Subcutaneous abdominal adipose tissue (tissue), 5 donors: ENCODE data around the gene SORCS3.

ENCODE experiments used
- H3K27ac ChIP-seq: one replicate; pipeline ENCODE4 v1.7.0; 2013; ENCODE audit warnings: low read depth, mild to moderate bottlenecking, inconsistent platforms, low read length, moderate library complexity
- H3K27me3 ChIP-seq, 5 donors: one replicate each; pipeline ENCODE4 v1.7.0; 2013; ENCODE audit warnings: low read length in 5 of 5, inconsistent platforms in 1 of 5; ENCODE audit not compliant: control insufficient read depth in 5 of 5, insufficient read depth in 4 of 5
- H3K36me3 ChIP-seq, 5 donors: one replicate each; pipeline ENCODE4 v1.7.0; 2013; ENCODE audit warnings: low read length in 5 of 5; ENCODE audit not compliant: control insufficient read depth in 5 of 5, insufficient read depth in 5 of 5
- H3K4me1 ChIP-seq, 5 donors: one replicate each; pipeline ENCODE4 v1.7.0; 2013; ENCODE audit warnings: low read length in 5 of 5, mild to moderate bottlenecking in 3 of 5, moderate library complexity in 1 of 5; ENCODE audit not compliant: control insufficient read depth in 5 of 5, insufficient read depth in 5 of 5
- H3K4me3 ChIP-seq, 5 donors: one replicate each; pipeline ENCODE4 v1.7.0; 2013; ENCODE audit warnings: low read length in 5 of 5, low read depth in 1 of 5
- H3K9ac ChIP-seq, 5 donors: one replicate each; pipeline ENCODE4 v1.7.0; 2013; ENCODE audit warnings: low read length in 5 of 5, mild to moderate bottlenecking in 4 of 5, moderate library complexity in 3 of 5
- H3K9me3 ChIP-seq, 5 donors: one replicate each; pipeline ENCODE4 v1.7.0; 2013; ENCODE audit warnings: low read length in 5 of 5; ENCODE audit not compliant: control insufficient read depth in 5 of 5
- donor health status: healthy.
- donor health status: healthy.
- donor health status: healthy.
- donor health status: healthy.
- donor health status: healthy.

The SORCS3 gene

DNA sequence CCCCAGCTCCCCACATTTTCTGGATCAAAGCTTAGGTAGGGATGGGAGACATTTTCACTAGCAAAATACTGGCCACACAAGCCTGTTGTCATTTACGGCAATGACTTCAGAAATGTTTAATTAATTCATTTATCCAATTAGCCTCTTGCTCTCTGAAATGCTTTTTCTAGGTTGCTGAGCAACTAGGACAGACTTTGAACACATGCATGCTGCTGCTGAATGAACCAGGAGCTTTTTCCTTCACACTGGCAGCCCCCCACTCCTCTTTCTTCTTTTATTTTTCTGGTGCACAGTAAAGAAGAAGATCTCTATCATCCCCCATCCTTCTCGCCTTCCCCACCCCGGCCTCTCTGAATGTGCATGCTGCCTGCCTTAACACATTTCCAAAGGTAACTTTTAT, 22.5 kb downstream of the SORCS3 start:
- Histone ChIP-seq H3K27me3 (peaks cover 0 to 5% (median 0%) of the 10 kb centered on the region in 5 donors), H3K9me3 (no peaks in the 10 kb centered on the region), H3K36me3 (no peaks in the 10 kb centered on the region), H3K27ac (no peak overlapping the region), H3K4me3 (no peak overlapping the region), H3K9ac (no peak overlapping the region), H3K4me1 (no peaks in the 10 kb centered on the region)

DNA sequence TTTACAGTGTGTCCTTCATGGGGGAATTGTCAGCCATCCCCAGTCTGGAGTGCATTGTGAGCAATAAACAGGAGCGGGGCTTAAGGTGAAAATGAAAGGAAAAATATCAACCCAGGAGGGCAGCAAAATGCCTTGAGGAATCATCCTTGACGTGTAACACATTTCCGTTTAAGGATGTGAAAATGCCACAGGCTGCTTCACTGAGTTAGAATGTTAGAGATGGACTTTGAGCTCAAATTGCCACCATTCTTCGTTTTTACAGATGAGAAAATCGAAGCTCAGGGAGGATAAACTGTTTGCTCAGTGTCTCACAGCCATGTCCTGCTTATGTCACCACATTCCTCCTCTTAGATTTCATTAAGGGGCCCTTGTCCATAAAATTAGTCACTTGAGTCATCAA, 23.1 kb downstream of the SORCS3 start:
- Histone ChIP-seq H3K9me3 (peaks cover 0 to 2% (median 0%) of the 10 kb centered on the region in 5 donors), H3K27ac (no peak overlapping the region), H3K36me3 (no peaks in the 10 kb centered on the region), H3K4me3 (no peak overlapping the region), H3K27me3 (peaks cover 0 to 5% (median 0%) of the 10 kb centered on the region in 5 donors), H3K4me1 (no peaks in the 10 kb centered on the region), H3K9ac (no peak overlapping the region)

- H3K27me3 ChIP-seq: peaks cover 0 to 5% (median 0%) of the 10 kb centered on the region in 5 donors
- H3K27ac ChIP-seq: no peak overlapping the region
- no peak overlapping the region for H3K9ac ChIP-seq
- H3K4me1 ChIP-seq: no peaks in the 10 kb centered on the region
- no peak overlapping the region for H3K4me3 ChIP-seq
- no peaks in the 10 kb centered on the region for H3K36me3 ChIP-seq
- H3K9me3 ChIP-seq: peaks cover 0 to 2% (median 0%) of the 10 kb centered on the region in 5 donors
These were observed 24.1 kb downstream of the SORCS3 start for GRCh38 chr10:104665174-104665573.

DNA sequence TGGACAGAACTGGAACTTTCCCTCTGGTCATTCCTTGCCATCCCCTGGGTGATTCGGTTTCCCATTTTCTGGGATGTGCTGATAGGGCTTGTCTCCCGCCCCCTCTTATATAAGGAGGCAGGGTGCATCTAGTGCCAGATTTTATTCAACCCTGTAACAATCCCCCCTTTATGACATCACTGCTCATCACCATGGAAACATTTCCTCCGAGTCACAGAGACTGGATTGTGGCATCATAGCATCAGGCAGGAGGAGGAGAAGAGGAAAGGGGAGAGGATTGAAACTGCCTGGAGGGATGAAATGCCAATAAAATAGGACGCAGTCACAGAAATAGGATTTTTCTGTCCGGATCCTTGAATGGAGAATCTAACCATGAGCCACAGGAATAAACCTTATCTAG, 25.0 kb downstream of the SORCS3 start:
- Histone ChIP-seq H3K9me3 (peaks cover 0 to 6% (median 2%) of the 10 kb centered on the region in 5 donors), H3K9ac (no peak overlapping the region), H3K36me3 (no peaks in the 10 kb centered on the region), H3K4me3 (no peak overlapping the region), H3K27me3 (peaks cover 0 to 5% (median 0%) of the 10 kb centered on the region in 5 donors), H3K4me1 (no peaks in the 10 kb centered on the region), H3K27ac (no peak overlapping the region)

GRCh38 chr10:104676874-104677273, 35.8 kb downstream of the SORCS3 start:
- Histone ChIP-seq H3K9me3 (peaks cover 0 to 18% (median 17%) of the 10 kb centered on the region in 5 donors), H3K27ac (no peak overlapping the region), H3K9ac (no peak overlapping the region), H3K4me1 (peaks cover 0 to 4% (median 0%) of the 10 kb centered on the region in 5 donors), H3K4me3 (no peak overlapping the region), H3K27me3 (peaks cover 5 to 8% (median 6%) of the 10 kb centered on the region in 5 donors), H3K36me3 (no peaks in the 10 kb centered on the region)

DNA sequence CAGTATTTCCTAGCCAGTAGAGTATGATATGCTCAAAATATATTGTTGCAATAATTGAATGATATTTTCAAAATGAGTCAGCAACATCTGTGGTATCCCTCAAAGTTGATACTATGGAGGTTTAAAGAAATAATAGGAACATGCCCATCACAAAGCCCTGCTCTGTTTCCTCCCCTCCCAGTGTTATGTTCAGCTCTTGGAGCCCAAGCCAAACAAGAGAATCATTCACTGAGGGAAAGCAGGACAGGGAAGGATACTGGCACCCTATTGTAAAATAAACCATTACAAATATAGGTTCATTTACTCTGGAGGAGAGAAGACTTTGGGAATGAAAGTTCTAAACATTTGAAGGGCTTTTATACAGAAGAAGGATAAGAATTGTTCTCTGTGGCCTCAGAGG, 37.6 kb downstream of the SORCS3 start:
- H3K9me3 ChIP-seq: peaks cover 0 to 15% (median 4%) of the 10 kb centered on the region in 5 donors
- H3K27ac ChIP-seq: no peak overlapping the region
- H3K4me1 ChIP-seq: peaks cover 0 to 4% (median 0%) of the 10 kb centered on the region in 5 donors
- H3K36me3 ChIP-seq: no peaks in the 10 kb centered on the region
- H3K27me3 ChIP-seq: peaks cover 5 to 8% (median 7%) of the 10 kb centered on the region in 5 donors
- no peak overlapping the region for H3K4me3 ChIP-seq
- no peak overlapping the region for H3K9ac ChIP-seq

DNA sequence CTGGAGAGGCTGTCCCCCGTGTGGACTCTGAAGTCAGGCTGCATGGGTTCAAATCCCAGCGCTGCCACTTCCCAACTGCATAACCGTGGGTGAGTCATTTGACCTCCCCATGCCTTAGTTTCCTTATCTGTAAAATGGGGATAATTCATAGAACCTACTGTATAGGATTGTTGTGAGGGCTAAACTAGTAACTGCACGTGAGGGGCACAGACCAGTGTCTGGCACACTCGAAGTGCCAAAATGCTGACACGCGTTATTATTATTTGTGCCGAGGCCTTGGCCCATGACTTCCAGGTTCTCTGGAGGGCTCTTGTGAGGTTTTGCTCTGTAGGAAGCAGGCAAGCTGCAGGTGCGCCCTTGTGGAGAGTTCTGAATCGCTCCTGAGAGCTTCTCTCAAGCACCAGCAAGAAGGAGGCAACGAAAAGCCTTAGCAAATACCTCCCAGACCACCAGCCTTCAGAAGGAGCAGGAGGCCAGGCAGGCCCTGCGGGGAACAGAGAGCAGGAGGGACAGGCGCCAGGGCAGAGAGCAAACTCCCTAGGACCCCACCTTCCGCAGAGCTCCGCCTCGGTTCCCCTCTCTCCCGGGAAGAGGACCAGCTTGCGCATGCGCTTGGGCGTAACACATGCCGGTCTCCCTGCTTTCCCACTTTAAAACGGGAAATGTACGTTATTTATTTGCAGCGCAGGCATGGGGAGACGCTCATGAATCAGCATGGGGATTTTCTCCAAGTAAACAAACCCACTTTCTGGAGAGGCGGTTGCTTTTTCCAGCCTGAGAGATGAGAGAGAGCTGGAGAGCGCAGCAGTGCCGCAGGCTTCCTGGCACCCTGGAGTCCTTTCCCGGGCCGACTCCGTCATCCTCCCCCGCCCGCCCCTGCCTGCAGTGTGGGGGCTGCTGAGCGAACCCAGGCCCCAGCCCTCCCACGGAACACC, 39.6 kb downstream of the SORCS3 start:
- Histone ChIP-seq H3K9ac (no peak overlapping the region), H3K27ac (no peak overlapping the region), H3K27me3 (peaks cover 5 to 8% (median 7%) of the 10 kb centered on the region in 5 donors), H3K9me3 (peaks cover 0 to 5% (median 0%) of the 10 kb centered on the region in 5 donors), H3K36me3 (no peaks in the 10 kb centered on the region), H3K4me3 (peak overlapping the region in 3 of 5 donors; percentile 18 to 43 (median 40)), H3K4me1 (peaks cover 0 to 4% (median 0%) of the 10 kb centered on the region in 5 donors)

DNA sequence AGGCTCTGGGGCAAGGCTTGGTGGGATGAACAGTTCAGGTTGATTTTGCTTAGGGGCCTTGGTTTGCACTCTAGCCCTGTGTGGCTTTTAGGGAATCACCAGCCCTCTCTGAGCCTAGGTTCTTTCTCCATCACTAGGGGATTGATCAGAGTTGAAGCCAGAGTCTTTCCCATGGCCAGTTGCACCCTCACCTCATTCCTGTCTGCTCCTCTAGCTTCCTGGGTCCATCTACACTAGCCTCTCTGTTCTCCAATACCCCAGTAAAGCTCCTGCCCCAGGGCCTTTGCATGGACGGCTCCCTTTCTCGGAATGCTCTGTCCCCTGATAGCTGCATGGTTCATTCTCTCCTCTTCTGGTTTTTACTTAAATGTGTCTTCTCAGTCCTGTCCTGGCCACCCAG, 40.4 kb downstream of the SORCS3 start:
- no peak overlapping the region for H3K27ac ChIP-seq
- peaks cover 5 to 11% (median 7%) of the 10 kb centered on the region in 5 donors for H3K27me3 ChIP-seq
- peaks cover 0 to 4% (median 0%) of the 10 kb centered on the region in 5 donors for H3K4me1 ChIP-seq
- H3K4me3 ChIP-seq: no peak overlapping the region
- no peaks in the 10 kb centered on the region for H3K36me3 ChIP-seq
- peaks cover 0 to 5% (median 0%) of the 10 kb centered on the region in 5 donors for H3K9me3 ChIP-seq
- H3K9ac ChIP-seq: no peak overlapping the region

DNA sequence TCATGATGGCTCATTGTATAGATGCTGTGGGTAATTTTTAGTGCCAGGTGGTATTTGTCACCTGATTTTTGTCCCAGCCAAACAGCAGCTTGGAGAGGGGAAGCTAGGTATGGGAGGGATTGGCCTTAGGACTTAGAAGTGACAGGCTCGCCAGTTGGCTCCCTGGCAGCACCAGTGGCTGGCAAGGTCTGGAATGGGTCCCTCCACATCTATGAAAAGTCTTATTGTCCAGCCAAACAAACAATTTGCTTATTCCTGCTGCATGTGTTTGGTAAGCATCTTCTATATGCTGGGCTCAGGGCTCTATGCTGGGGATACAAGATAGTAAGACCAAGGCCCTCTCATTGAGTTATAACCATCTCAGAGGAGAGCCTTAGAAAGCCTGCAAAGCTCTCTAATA, 42.5 kb downstream of the SORCS3 start:
- Histone ChIP-seq H3K9me3 (no peaks in the 10 kb centered on the region), H3K4me1 (peaks cover 0 to 4% (median 0%) of the 10 kb centered on the region in 5 donors), H3K27ac (no peak overlapping the region), H3K4me3 (no peak overlapping the region), H3K27me3 (peaks cover 5 to 11% (median 7%) of the 10 kb centered on the region in 5 donors), H3K36me3 (no peaks in the 10 kb centered on the region), H3K9ac (no peak overlapping the region)

- no peaks in the 10 kb centered on the region for H3K4me1 ChIP-seq
- no peak overlapping the region for H3K27ac ChIP-seq
- H3K4me3 ChIP-seq: no peak overlapping the region
- H3K27me3 ChIP-seq: peaks cover 0 to 6% (median 3%) of the 10 kb centered on the region in 5 donors
- no peaks in the 10 kb centered on the region for H3K36me3 ChIP-seq
- H3K9ac ChIP-seq: no peak overlapping the region
- no peaks in the 10 kb centered on the region for H3K9me3 ChIP-seq
These were observed 45.7 kb downstream of the SORCS3 start for GRCh38 chr10:104686829-104687228.
